CD4-positive, alpha-beta T cell treated with Interleukin-4 for 4 hours (primary cell): Measurements from ENCODE around the gene GTF2H4.

Source experiments
- DNase-seq: peaks from one replicate; pipeline ENCODE4 v3.0.0-alpha.2; 2020

Gene GTF2H4

GRCh38 chr6:30882759-30883684, 25.0 kb upstream of the GTF2H4 start:
- DNase-seq: no peak

DNA sequence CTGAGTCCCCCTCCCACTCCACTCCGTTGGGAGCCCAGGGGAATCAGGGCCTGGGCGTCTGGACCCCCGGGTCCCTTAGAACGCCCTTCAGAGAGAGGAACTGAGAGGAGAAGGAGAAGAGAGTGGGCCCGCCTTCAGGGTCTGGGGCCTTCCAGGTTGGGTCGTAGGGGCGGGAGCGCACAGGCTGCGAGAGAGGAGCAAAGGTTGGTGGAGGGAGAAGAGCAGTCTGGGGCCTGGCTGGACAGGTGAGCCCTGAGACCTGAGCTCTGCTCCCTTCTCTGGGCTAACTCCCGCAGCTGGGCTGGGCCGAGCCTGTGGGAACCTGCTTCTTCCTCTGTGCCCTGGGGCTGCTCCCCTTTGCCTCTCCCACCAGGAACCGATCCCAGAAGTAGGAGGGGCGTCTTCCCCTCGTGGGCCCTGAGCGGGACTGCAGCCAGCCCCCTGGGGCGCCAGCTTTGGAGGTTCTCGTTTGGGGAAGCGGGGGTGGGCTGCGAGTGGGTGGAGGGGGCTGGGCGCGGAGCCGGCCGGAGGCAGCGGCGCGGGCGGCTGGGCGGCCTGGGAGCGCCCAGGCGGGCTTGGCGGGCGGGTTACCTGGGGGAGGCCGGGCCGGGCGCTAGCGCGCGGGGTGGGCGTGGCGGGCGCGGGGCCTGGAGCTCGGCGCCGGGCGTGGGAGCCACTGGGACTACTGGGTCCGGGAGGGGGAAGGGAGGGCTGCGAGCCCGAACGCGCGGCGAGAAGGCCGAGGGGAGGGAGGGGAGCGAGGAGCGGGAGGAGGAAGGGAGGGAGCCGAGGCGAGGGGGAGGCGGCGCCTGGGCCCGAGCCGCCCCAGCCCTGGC, 24.1 kb upstream of the GTF2H4 start, which contains the start of gene DDR1:
Gene DDR1, plus strand, starts transcription at position 835 of the 836 bp plus-strand sequence. CDS start 4,211 bp downstream, outside the sequence.
- peak; percentile 25 for DNase-seq

- DNase-seq: peak; percentile 24
Measured at GRCh38 chr6:30884521-30885480, 23.2 kb upstream of the GTF2H4 start.

- no peak for DNase-seq
Measured at GRCh38 chr6:30885481-30885998, 22.5 kb upstream of the GTF2H4 start.

GRCh38 chr6:30885999-30886896, 21.8 kb upstream of the GTF2H4 start:
- no peak for DNase-seq

DNA sequence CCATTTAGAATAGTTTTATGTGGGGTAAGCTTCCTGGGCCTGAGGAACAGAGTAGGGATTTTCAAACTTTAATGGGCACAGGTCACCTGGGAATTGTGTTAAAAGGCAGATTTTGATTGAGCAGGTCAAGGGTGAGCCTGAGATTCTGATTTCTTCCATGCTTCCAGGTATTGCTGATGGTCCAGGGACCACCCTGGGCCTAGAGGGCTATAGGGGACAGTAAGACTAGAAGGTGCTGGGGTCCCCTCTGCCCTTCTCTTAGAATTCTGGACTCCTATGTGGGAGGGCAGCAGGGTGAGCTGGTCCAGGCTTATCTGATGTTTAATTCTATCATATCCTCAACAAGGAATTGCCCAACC, 21.1 kb upstream of the GTF2H4 start:
- DNase-seq: no peak

GRCh38 chr6:30887901-30888815, 19.8 kb upstream of the GTF2H4 start:
- DNase-seq: no peak

- no peak for DNase-seq
Measured at GRCh38 chr6:30888816-30889495, 19.1 kb upstream of the GTF2H4 start.

DNA sequence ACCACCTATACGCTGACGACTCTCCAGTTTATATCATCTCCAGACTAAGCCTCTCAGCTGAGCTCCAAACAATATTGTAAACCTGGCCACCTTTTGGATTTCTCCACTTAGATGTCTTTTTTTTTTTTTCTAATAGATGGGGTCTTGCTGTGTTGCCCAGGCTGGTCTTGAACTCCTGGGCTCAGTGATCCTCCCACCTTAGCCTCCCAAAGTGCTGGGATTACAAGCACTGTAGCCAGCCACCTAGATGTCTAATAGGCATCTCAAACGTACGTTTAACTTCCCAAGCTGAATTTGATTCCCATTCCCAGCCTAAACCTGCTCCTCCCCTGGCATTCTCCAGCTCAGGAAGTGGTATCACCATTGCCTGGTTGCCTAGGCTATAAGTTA, 18.5 kb upstream of the GTF2H4 start:
- no peak for DNase-seq

DNA sequence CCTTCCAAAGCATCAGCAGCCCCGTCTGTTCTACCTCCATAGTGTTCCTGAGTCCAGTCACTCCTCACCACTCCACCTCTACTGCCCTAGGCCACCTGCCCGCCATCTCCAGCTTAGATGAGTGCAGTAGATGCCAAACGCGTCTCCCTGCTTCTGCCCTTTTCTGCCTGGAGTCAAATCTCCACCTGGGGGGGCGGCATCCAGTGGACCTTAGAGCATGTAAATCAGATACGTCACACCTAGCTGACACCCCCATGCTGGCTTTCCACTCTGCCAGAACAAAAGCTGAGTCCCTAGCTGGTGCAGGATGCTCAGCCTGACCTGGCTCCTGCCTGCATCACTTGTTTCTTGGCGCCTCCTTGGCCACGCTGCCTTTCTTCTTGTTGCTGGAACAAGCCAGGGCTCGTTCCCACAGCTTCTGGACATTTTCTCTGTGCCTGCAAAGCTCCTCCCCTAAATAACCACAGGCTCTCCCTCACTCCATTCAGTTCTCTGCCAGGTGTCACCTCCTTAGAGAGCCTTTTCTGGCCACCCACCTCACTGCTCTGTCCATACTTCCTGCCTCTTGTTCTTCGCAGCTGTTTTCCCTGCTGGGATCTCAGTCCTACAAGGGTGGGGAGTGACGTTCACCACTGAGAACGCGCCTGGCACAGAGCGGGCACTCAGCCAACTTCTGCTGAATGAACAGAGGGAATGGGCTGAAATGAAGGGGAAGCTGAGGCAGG, 17.9 kb upstream of the GTF2H4 start:
- no peak for DNase-seq

DNA sequence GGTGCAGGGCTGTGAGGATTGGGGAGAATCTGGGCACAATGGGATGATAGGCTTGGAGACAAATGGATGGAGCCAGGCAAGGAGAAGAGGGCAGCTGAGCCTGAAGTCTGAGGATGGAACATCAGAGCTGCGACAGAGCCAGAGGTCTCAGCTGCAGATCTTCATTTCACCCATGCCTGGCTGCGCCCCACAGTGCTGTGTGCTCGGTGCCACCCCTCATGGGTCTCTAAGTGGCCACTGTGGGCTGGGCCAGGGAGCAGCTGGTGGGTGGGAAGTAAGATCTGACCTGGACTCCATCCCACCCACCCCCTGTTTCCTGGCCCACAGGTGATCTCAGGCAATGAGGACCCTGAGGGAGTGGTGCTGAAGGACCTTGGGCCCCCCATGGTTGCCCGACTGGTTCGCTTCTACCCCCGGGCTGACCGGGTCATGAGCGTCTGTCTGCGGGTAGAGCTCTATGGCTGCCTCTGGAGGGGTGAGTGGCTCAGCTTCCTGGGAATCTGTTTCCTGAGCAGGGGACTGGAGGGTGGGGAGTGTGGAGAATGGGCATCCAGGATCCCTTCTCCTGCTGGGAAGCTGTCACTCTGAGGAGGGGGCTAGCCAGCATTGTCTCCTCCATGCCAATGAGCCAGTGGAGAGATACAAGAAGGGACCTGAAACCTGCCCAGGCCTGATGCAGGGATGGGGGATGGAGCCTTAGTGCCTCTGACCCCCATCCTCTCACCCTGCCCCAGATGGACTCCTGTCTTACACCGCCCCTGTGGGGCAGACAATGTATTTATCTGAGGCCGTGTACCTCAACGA, 17.2 kb upstream of the GTF2H4 start:
- no peak for DNase-seq

GRCh38 chr6:30891450-30891723, 16.6 kb upstream of the GTF2H4 start:
- DNase-seq: no peak

DNA sequence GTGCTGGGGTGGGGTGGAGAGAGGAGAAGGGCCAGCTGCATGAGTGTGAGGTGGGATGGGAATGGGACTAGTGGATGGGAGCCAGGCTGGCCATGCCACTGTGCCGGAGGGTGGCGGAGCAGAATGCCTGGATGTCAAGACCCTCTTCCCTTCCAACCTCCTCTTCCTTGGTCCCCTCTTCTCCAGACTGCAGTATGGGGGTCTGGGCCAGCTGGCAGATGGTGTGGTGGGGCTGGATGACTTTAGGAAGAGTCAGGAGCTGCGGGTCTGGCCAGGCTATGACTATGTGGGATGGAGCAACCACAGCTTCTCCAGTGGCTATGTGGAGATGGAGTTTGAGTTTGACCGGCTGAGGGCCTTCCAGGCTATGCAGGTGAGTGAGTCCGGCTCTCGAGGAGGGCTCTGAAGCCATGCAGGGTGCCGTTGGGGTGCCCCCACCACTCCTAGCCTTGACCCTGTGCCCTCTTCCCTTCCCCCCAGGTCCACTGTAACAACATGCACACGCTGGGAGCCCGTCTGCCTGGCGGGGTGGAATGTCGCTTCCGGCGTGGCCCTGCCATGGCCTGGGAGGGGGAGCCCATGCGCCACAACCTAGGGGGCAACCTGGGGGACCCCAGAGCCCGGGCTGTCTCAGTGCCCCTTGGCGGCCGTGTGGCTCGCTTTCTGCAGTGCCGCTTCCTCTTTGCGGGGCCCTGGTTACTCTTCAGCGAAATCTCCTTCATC, 16.0 kb upstream of the GTF2H4 start:
- DNase-seq: no peak

- no peak for DNase-seq
Measured at GRCh38 chr6:30893001-30893591, 14.9 kb upstream of the GTF2H4 start.

- no peak for DNase-seq
Measured at GRCh38 chr6:30893666-30894065, 14.3 kb upstream of the GTF2H4 start.

DNA sequence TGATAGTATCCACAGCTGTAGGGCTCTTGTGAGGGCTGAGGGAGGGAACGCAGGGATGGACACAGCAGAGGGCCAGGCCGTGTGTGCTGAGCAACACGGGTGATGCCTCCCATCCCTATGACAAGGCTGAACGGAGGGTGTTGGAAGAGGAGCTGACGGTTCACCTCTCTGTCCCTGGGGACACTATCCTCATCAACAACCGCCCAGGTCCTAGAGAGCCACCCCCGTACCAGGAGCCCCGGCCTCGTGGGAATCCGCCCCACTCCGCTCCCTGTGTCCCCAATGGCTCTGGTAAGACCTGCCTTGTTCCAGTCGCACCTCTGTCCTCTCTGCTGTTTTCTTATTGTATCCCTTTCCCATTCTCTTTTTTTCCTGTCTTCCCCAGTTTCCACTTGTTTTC, 13.6 kb upstream of the GTF2H4 start:
- DNase-seq: no peak

GRCh38 chr6:30894935-30895334, 13.1 kb upstream of the GTF2H4 start:
- no peak for DNase-seq
